Smooth muscle cell (in vitro differentiated cells): ENCODE data around the gene ASF1B. TPM values are rescaled to one million over a fixed set of nuclear protein-coding genes. Genes with fewer than 3 reads are reported as not detected.
A peak's percentile ranks its signal among the peaks of the same experiment; 100 is the strongest.
"Not testable (repeated sequence)": the region's sequence is repeated elsewhere in the genome, so short reads cannot be mapped to it uniquely, and the experiment has no call there.

ENCODE experiments used
- DNase-seq: peaks from one replicate; lab custom pipeline; 2025; ENCODE audit not compliant: unreplicated experiment; lab: John Stamatoyannopoulos, UW
- H2AFZ ChIP-seq: fragments of 200-600 bp; sonication (generic); 2 replicates; pipeline ENCODE4 v1.6.0; 2016; ENCODE audit warnings: antibody characterized with exemption, low read depth, mild to moderate bottlenecking
- H3F3A ChIP-seq: fragments of 200-600 bp; sonication (generic); 2 replicates; pipeline ENCODE4 v1.6.0; 2017; ENCODE audit warnings: antibody characterized with exemption, low read depth
- H3K27ac ChIP-seq: fragments of 200-600 bp; sonication (generic); 2 replicates; pipeline ENCODE4 v1.5.1; 2016; ENCODE audit warnings: low read depth, mild to moderate bottlenecking
- H3K27me3 ChIP-seq: fragments of 200-600 bp; sonication (generic); 2 replicates; pipeline ENCODE4 v1.6.1; 2016; ENCODE audit warnings: low read depth, mild to moderate bottlenecking
- H3K36me3 ChIP-seq: fragments of 200-600 bp; sonication (generic); 2 replicates; pipeline ENCODE4 v1.5.1; 2016; ENCODE audit warnings: low read depth
- H3K4me1 ChIP-seq: fragments of 200-600 bp; sonication (generic); 2 replicates; pipeline ENCODE4 v1.5.1; 2016; ENCODE audit warnings: low read depth
- H3K4me2 ChIP-seq: fragments of 200-600 bp; sonication (generic); 2 replicates; pipeline ENCODE4 v1.6.0; 2016; ENCODE audit warnings: mild to moderate bottlenecking
- H3K4me3 ChIP-seq: fragments of 200-600 bp; sonication (generic); 2 replicates; pipeline ENCODE4 v1.5.1; 2016; ENCODE audit warnings: mild to moderate bottlenecking
- H3K79me2 ChIP-seq: fragments of 200-600 bp; sonication (generic); 2 replicates; pipeline ENCODE4 v1.6.0; 2016; ENCODE audit warnings: low read depth, mild to moderate bottlenecking
- H3K9ac ChIP-seq: fragments of 200-600 bp; sonication (generic); 2 replicates; pipeline ENCODE4 v1.6.0; 2016; ENCODE audit warnings: low read depth
- H3K9me3 ChIP-seq: fragments of 200-600 bp; sonication (generic); replicated peaks from 2 replicates; pipeline ENCODE4 v1.5.1; 2016; ENCODE audit warnings: low read depth
- H4K20me1 ChIP-seq: fragments of 200-600 bp; sonication (generic); 2 replicates; pipeline ENCODE4 v1.6.0; 2016; ENCODE audit warnings: low read depth
- WGBS: methylation state at CpG from one replicate; pipeline ENCODE4 v1.1.7; 2016; ENCODE audit warnings: low lambda C conversion rate; 5-methylcytosine and 5-hydroxymethylcytosine counted together
- polyA plus RNA-seq: library from polyadenylated mRNA; unstranded; fragments of >200 nt; fragmentation: Nextera tagmentation; extraction: Ambion mirVana; gene quantifications from 2 replicates; pipeline ENCODE4 v1.2.1, GENCODE V29; 2016
- total RNA-seq: library from RNA; depleted of rRNA; stranded (reverse); fragments of >200 nt; gene quantifications from 2 replicates; pipeline ENCODE4 v1.2.3, GENCODE V29; 2014
- TF ChIP-seq, protein P1 (sequence below): fragments of 200-600 bp; sonication (generic); IDR thresholded peaks from 2 replicates; pipeline ENCODE4 v1.5.1; 2017; ENCODE audit warnings: borderline replicate concordance, mild to moderate bottlenecking, antibody characterized with exemption; ENCODE audit not compliant: insufficient read depth, poor library complexity, severe bottlenecking

ASF1B gene
- total and polyA plus RNA-seq, 2 experiments from 2014 or later, result 11.3 to 13.4 TPM

DNA sequence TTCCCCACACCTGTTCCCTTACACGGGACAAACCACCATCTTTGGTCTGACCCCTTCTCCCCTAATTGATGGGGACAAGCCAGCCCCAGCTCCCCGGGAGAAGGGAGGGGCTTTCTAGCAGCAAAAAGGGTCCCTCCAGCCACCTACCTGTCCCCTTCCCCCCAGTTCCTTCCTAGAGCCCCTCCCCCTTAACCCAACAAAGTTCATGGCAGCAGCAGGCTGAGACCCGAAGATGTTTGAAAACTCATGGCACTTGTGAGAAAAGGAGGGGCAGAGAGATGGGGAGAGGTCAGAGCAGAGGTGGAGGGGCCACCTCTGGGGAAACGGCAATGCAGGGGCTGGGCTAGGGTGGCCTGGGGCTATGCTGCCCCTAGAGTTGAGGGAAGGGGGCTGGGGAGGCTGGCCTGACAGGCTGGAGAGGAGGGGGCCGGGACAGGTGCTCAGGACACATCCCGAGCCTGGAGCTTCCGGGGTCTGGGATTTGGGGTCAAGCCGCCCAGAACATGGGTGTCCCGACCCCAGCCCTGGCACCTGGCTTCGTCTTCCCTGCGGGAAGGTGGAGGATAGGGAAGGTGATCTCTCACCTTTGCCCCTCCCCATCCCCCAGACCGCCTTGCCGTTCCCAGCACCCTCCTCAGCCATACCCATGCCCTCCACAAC, 12.5 kb upstream of the ASF1B start:
- Histone ChIP-seq H3K4me2 (no peak overlapping the region), H3K36me3 (no peaks in the 10 kb centered on the region), H3K9me3 (no peaks in the 10 kb centered on the region), H3K4me1 (peaks cover 7% of the 10 kb centered on the region), H2AFZ (no peak overlapping the region), H4K20me1 (peaks cover 27% of the 10 kb centered on the region), H3K27me3 (no peaks in the 10 kb centered on the region), H3F3A (no peaks in the 10 kb centered on the region), H3K79me2 (no peaks in the 10 kb centered on the region), H3K4me3 (no peak overlapping the region), H3K9ac (no peak overlapping the region), H3K27ac (no peak overlapping the region)
- TF ChIP-seq, protein P1, sequence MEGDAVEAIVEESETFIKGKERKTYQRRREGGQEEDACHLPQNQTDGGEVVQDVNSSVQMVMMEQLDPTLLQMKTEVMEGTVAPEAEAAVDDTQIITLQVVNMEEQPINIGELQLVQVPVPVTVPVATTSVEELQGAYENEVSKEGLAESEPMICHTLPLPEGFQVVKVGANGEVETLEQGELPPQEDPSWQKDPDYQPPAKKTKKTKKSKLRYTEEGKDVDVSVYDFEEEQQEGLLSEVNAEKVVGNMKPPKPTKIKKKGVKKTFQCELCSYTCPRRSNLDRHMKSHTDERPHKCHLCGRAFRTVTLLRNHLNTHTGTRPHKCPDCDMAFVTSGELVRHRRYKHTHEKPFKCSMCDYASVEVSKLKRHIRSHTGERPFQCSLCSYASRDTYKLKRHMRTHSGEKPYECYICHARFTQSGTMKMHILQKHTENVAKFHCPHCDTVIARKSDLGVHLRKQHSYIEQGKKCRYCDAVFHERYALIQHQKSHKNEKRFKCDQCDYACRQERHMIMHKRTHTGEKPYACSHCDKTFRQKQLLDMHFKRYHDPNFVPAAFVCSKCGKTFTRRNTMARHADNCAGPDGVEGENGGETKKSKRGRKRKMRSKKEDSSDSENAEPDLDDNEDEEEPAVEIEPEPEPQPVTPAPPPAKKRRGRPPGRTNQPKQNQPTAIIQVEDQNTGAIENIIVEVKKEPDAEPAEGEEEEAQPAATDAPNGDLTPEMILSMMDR, result no peak
- no peak for DNase-seq
- WGBS, result 92% methylated on average over 11 of the region's 13 CpGs

DNA sequence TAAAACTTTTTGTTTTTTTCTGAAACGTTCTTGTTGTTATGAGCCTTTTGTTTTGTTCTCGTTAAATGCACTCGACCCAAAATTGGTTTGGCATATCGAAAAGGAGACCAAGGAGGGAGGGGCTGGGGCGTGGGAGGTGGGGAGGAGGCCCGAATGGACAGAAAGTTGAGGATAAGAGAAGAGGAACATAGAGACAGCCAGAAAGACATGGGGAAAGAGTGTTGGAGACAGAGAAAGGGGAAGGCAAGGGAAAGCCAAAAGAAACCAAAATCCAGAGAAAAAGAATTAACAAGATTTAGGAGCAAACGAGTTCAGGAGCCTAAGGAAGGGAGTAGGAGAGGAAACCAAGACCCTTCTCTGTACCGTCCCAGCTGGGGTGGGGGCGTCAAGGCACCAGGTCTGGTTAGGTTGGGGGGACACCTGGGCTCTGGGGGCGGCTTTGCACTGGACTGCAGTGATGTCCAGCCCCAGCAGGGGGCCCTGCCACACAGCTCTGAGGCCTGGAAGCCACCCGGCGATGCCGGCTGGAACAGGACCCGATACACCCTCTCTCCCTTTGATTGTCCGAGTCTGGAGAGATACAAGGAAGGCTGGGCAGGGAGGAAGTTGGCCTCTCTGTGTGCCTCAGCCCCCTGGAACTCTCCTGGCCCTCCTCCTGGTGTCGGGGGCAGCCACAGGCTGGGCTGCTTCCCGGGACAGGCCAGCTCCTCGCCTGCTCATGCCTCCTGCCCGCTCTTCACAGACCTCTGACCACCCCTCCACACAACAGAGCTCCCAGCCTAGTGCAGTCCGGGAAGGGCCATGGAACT, 11.6 kb upstream of the ASF1B start:
- Histone ChIP-seq H3K4me3 (no peak overlapping the region), H3K27me3 (no peaks in the 10 kb centered on the region), H3F3A (no peaks in the 10 kb centered on the region), H3K4me1 (peaks cover 7% of the 10 kb centered on the region), H3K4me2 (peak overlapping the region; percentile 69), H3K9ac (no peak overlapping the region), H3K27ac (peak overlapping the region; percentile 76), H3K36me3 (no peaks in the 10 kb centered on the region), H2AFZ (no peak overlapping the region), H3K9me3 (no peaks in the 10 kb centered on the region), H3K79me2 (no peaks in the 10 kb centered on the region), H4K20me1 (peaks cover 28% of the 10 kb centered on the region)
- TF ChIP-seq, protein P1, result peak; percentile 74
- WGBS, result 62% methylated on average over 20 of the region's 20 CpGs
- peak; percentile 28 for DNase-seq

DNA sequence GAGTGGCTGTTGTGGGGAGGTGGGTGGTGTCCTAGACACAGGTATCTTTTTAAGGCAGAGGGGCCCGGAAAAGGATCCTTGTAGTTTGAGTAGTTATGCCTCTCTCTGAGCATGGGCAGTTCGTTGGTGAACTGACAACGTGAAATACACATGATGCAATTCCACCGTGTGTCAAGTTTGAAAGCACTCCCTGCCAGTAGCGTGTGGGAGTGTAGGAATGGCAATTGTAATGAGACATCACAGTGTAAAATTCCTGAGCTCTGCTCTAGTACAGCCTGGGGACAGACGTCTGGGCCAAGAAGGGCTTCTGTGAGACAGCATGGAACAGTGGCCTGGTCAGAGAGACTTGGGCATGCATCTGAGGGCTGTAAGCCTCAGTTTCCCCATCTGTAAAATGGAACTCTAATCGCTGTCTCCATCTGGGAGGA, 10.4 kb upstream of the ASF1B start:
- Histone ChIP-seq H3K4me3 (no peak overlapping the region), H3K4me1 (peaks cover 7% of the 10 kb centered on the region), H3K4me2 (peak overlapping the region; percentile 35), H3K36me3 (no peaks in the 10 kb centered on the region), H2AFZ (no peak overlapping the region), H3K9me3 (no peaks in the 10 kb centered on the region), H3K27ac (peak overlapping the region; percentile 76), H3K27me3 (no peaks in the 10 kb centered on the region), H3F3A (no peaks in the 10 kb centered on the region), H3K9ac (peak overlapping the region; percentile 63), H4K20me1 (peaks cover 34% of the 10 kb centered on the region), H3K79me2 (no peaks in the 10 kb centered on the region)
- no peak for DNase-seq
- WGBS, result 24% methylated on average over 7 of the region's 7 CpGs
- TF ChIP-seq, protein P1, result no peak

- not testable (repeated sequence) for H3K4me3 ChIP-seq, DNase-seq, H3K4me1 ChIP-seq, H2AFZ ChIP-seq, H3K9me3 ChIP-seq, H3K27me3 ChIP-seq, H3K79me2 ChIP-seq, H3F3A ChIP-seq, H3K36me3 ChIP-seq
- peak overlapping the region; percentile 35 for H3K4me2 ChIP-seq
- WGBS, result 92% methylated on average over 10 of the region's 10 CpGs
- H3K27ac ChIP-seq, result peak overlapping the region; percentile 76
- peak overlapping the region; percentile 63 for H3K9ac ChIP-seq
- peaks cover 34% of the 10 kb centered on the region for H4K20me1 ChIP-seq
Observed at GRCh38 chr19:14146169-14146568, 9.8 kb upstream of the ASF1B start.
